K562 (cell line): ENCODE data around the gene ADAM22. TPM values are rescaled to one million over a fixed set of nuclear protein-coding genes. Genes with fewer than 3 reads are reported as not detected.

Source experiments
- ATAC-seq: fragments of 200-7000 bp; cut with Tn5 transposase; 3 replicates; pipeline ENCODE4 v1.9.1; 2020; ENCODE audit warnings: moderate library complexity
- BruUV-seq: library from RNA; stranded (reverse); fragments of 400-500 nt; replicated peaks from 2 replicates; lab custom pipeline; 2021; lab: Mats Ljungman, UMichigan
- CTCF ChIA-PET: fragments of 300-600 bp; formaldehyde crosslinking; extraction: SDS; loops from one replicate; lab custom pipeline; 2021; ENCODE audit warnings: low intra/inter-chr PET ratio; lab: Yijun Ruan, JAX
- POLR2A ChIA-PET: fragments of 300-600, 350-650 bp; sonication (Branson Sonifier 250); formaldehyde crosslinking; extraction: SDS; loops from one replicate; lab custom pipeline; 2021; ENCODE audit warnings: antibody characterized with exemption, inconsistent platforms; lab: Yijun Ruan, JAX
- DNase-seq, 4 experiments: peaks; one replicate each; pipeline versions ENCODE4 v3.0.0 to v3.0.0-alpha.2; 2011 to 2018; ENCODE audit warnings: low spot score in 3 of 4, mixed read lengths in 3 of 4; ENCODE audit errors: extremely low read depth in 1 of 4
- FAIRE-seq: peaks from 2 replicates; lab custom pipeline; 2011; peaks lifted over from hg19 to GRCh38; lab: Jason Lieb, UNC
- H2AFZ ChIP-seq: 2 replicates; pipeline ENCODE4 v1.6.0; 2011; ENCODE audit warnings: low read depth, low read length, control low read depth, inconsistent platforms
- H3K27ac ChIP-seq: fragments of 200-600 bp; 3 replicates; pipeline ENCODE4 v1.8.0; 2011; ENCODE audit warnings: low read depth, mild to moderate bottlenecking, control low read depth, inconsistent platforms, low read length, moderate library complexity, mixed read lengths; ENCODE audit errors: extremely low read depth
- H3K27me3 ChIP-seq, 2 experiments: fragments of 300-600 bp in 1 of 2; 2 replicates in 1 of 2; 3 replicates in 1 of 2; pipeline versions ENCODE4 v1.6.0 to v1.8.0; 2011; ENCODE audit warnings: inconsistent platforms in 2 of 2, low read length in 2 of 2, mild to moderate bottlenecking in 1 of 2, mixed read lengths in 1 of 2, moderate library complexity in 1 of 2; ENCODE audit not compliant: control insufficient read depth in 2 of 2, insufficient read depth in 2 of 2
- H3K36me3 ChIP-seq: fragments of 300-600 bp; 3 replicates; pipeline ENCODE4 v1.8.0; 2011; ENCODE audit warnings: mild to moderate bottlenecking, low read length, inconsistent platforms; ENCODE audit not compliant: control insufficient read depth, insufficient read depth
- H3K4me1 ChIP-seq, 2 experiments: fragments of 200-600 bp in 1 of 2; replicated peaks in 1 of 2; 2 replicates in 1 of 2; 3 replicates in 1 of 2; pipeline versions ENCODE4 v1.5.1 to v1.8.0; 2011; ENCODE audit warnings: inconsistent platforms in 2 of 2, low read length in 2 of 2, mild to moderate bottlenecking in 1 of 2, mixed read lengths in 1 of 2, moderate library complexity in 1 of 2; ENCODE audit not compliant: control insufficient read depth in 2 of 2, insufficient read depth in 2 of 2
- H3K4me2 ChIP-seq: 2 replicates; pipeline ENCODE4 v1.6.1; 2011; ENCODE audit warnings: low read length, control low read depth, inconsistent platforms, mixed read lengths; ENCODE audit not compliant: insufficient read depth
- H3K4me3 ChIP-seq: fragments of 200-600 bp; sonication (generic), shearing (Covaris generic); 2 replicates; pipeline ENCODE4 v1.5.1; 2016; ENCODE audit warnings: control low read depth, inconsistent platforms
- H3K79me2 ChIP-seq: fragments of 200-600 bp; 3 replicates; pipeline ENCODE4 v1.8.0; 2011; ENCODE audit warnings: low read length, inconsistent platforms; ENCODE audit not compliant: control insufficient read depth, insufficient read depth
- H3K9ac ChIP-seq, 2 experiments: 2 replicates each; pipeline versions ENCODE4 v1.6.0 to v1.6.1; 2011; ENCODE audit warnings: low read depth in 2 of 2, low read length in 2 of 2, control low read depth in 1 of 2, inconsistent platforms in 1 of 2, mild to moderate bottlenecking in 1 of 2, mixed read lengths in 1 of 2; ENCODE audit not compliant: insufficient read depth in 1 of 2
- H3K9me1 ChIP-seq: one replicate; pipeline ENCODE4 v1.6.0; 2011; ENCODE audit warnings: inconsistent platforms, mild to moderate bottlenecking, low read length, moderate library complexity; ENCODE audit not compliant: control insufficient read depth, insufficient read depth
- H3K9me3 ChIP-seq: replicated peaks from 2 replicates; pipeline ENCODE4 v1.5.1; 2011; ENCODE audit warnings: low read depth, low read length, inconsistent platforms; ENCODE audit not compliant: control insufficient read depth, insufficient read depth
- H4K20me1 ChIP-seq: replicated peaks from 2 replicates; pipeline ENCODE4 v1.6.1; 2011; ENCODE audit warnings: low read length, inconsistent platforms, mixed read lengths; ENCODE audit not compliant: control insufficient read depth, insufficient read depth
- MIER1 ChIP-seq: fragments of 450-650 bp; IDR thresholded peaks from 2 replicates; pipeline ENCODE4 v1.6.1; 2016; ENCODE audit warnings: antibody characterized with exemption, mild to moderate bottlenecking, low read depth
- SRSF1 ChIP-seq: fragments of 200-400 bp; formaldehyde crosslinking; IDR thresholded peaks from 2 replicates; pipeline ENCODE4 v1.6.1; 2017; ENCODE audit warnings: mild to moderate bottlenecking, low read depth, low read length, moderate library complexity
- TOE1 ChIP-seq, 2 experiments: fragments of 450-650 bp in 1 of 2; sonication (generic) in 1 of 2; formaldehyde crosslinking in 1 of 2; IDR thresholded peaks; 2 replicates each; pipeline versions ENCODE4 v1.7.1 to v1.8.0; 2016 to 2022; ENCODE audit warnings: borderline replicate concordance in 2 of 2, mild to moderate bottlenecking in 2 of 2, antibody characterized with exemption in 1 of 2, inconsistent platforms in 1 of 2, low read depth in 1 of 2, missing genetic modification reagents in 1 of 2, moderate library complexity in 1 of 2
- ZNF316 ChIP-seq: fragments of 450-650 bp; IDR thresholded peaks from 2 replicates; pipeline ENCODE4 v1.6.1; 2016
- ZNF518B ChIP-seq: fragments of 250-450 bp; sonication (Bioruptor Pico); IDR thresholded peaks from 2 replicates; pipeline ENCODE4 v1.5.0; 2021; ENCODE audit warnings: mild to moderate bottlenecking, moderate library complexity
- WGBS: fragments of 100-300 bp; shearing (Covaris generic); methylation state at CpG from one replicate; pipeline ENCODE4 v1.1.6; 2016; ENCODE audit warnings: low coverage, mixed read lengths; ENCODE audit not compliant: insufficient coverage; ENCODE audit errors: missing lambda C conversion rate; 5-methylcytosine and 5-hydroxymethylcytosine counted together
- in situ Hi-C: fragments of 300-500 bp; cut with MboI; formaldehyde crosslinking; loops from 4 replicates; pipeline ENCODE4 v1.15.0; 2018; ENCODE audit warnings: inconsistent platforms, mixed read lengths
- intact Hi-C: fragments of 100-400 bp; cut with micrococcal nuclease; formaldehyde crosslinking; loops from 2 replicates; pipeline ENCODE4 v1.14.2; 2022
- polyA plus RNA-seq, 8 experiments: library from polyadenylated mRNA; depleted of rRNA in 4 of 8; stranded (reverse) in 5 of 8; unstranded in 3 of 8; fragments of >200 nt; fragmentation: Nextera tagmentation in 2 of 8; fragmentation: Illumina TruSeq in 1 of 8; extraction: Ambion mirVana in 2 of 8; extraction: Trizol in 1 of 8; gene quantifications; 2 replicates each; pipeline versions ENCODE4 v1.2.1 to v1.2.3, GENCODE V29; 2011 to 2014; ENCODE audit warnings: inconsistent platforms in 1 of 8, missing spikeins in 1 of 8
- total RNA-seq, 7 experiments: library from RNA; depleted of rRNA in 6 of 7; stranded (reverse); fragments of >200 nt in 6 of 7; fragmentation: Illumina TruSeq in 2 of 7; extraction: Trizol in 2 of 7; gene quantifications; 2 replicates each; pipeline versions ENCODE4 v1.2.1 to v1.2.3, GENCODE V29; 2011 to 2021; ENCODE audit warnings: low replicate concordance in 1 of 7

The ADAM22 gene
- total and polyA plus RNA-seq, 9 of the 15 experiments (the other 6 are each of a cell fraction or from before 2014, with no cell fraction given), result 0.01 to 0.58 (median 0.18) TPM

DNA sequence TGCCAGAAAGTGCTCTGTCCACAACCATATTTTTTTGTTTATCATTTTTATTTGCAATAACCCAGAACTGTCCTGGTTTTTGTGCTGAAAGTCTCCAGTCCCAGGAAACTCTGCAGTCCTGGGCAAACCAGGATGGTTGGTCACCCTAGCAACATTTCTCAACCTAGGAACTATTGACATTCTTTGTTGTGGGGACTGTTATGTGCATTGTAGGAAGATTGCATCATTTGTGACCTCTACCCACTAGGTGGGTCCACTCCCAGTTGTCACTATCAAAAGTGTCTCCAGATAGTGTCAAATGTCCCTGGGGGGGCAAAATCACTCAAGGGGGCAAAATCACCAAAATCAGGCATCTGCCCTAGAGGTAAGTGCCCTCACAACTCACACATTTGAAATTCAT, 299.8 kb downstream of the ADAM22 start (continued):
- TF ChIP-seq ZNF518B (CRISPR knock-in tag), result no peak

DNA sequence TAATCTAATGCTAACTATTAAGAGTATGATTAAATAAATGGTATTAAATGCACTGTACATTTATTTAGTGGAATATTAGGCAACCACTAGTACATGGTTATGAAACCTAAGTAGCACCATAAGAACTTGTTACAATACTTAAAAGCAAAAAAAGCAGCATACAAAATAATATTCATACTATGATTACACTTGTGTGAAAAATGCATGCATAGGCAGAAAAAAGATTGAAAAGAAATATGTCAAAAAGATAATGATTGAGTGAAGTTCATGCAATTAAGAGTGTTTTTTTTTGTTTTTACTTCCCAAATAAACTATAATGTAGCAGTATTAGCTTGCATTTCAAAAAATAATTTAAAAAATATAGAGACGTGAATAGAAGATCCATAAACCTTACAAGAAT, 305.8 kb downstream of the ADAM22 start:
- no peak for TF ChIP-seq SRSF1
- TF ChIP-seq ZNF316, result peak; percentile 71
- TF ChIP-seq TOE1 (IDR thresholded peaks at IDR 0.05; ENCODE audit: borderline replicate concordance), result no peak
- no peak for TF ChIP-seq TOE1 (CRISPR knock-in tag; IDR thresholded peaks at IDR 0.05; ENCODE audit: borderline replicate concordance, low read depth)
- TF ChIP-seq MIER1, result no peak
- TF ChIP-seq, all 486 proteins: peak for 1
- WGBS, result 8% methylated on average over 1 of the region's 1 CpG
- Histone ChIP-seq H3K4me3 (no peak overlapping the region), H3K9ac (no peak overlapping the region), H3K9me1 (no peaks in the 10 kb centered on the region), H4K20me1 (no peaks in the 10 kb centered on the region), H2AFZ (no peak overlapping the region), H3K4me2 (no peak overlapping the region), H3K27me3 (no peaks in the 10 kb centered on the region), H3K36me3 (no peaks in the 10 kb centered on the region), H3K9me3 (no peaks in the 10 kb centered on the region), H3K79me2 (no peaks in the 10 kb centered on the region), H3K4me1 (no peaks in the 10 kb centered on the region), H3K27ac (no peak overlapping the region)
- no TSS peak for BruUV-seq
- ChIA-PET CTCF (no interaction called here), POLR2A (no interaction called here)
- ATAC-seq (no peak), DNase-seq (no peak), FAIRE-seq (no peak)
- intact Hi-C loops, result loop anchor here (5.0 to 10.0 kb wide), 2 partner anchors 1382 to 1915 kb away; partner anchors contain the start of gene STEAP1
- in situ Hi-C loops, result loop anchor here (25.0 kb wide), 1 partner anchor 1897 kb away; no protein-coding TSS in a partner anchor
